CD14-positive monocyte (primary cell): ENCODE results near the gene MICB. TPM values are rescaled to one million over a fixed set of nuclear protein-coding genes. Genes with fewer than 3 reads are reported as not detected.

Source experiments
- DNase-seq, 3 donors: peaks; one replicate each; pipeline ENCODE4 v3.0.0-alpha.2; 2011 to 2022
- H2AFZ ChIP-seq: 2 replicates; pipeline ENCODE4 v1.6.0; 2012; ENCODE audit warnings: mild to moderate bottlenecking, low read depth, low read length, inconsistent platforms; ENCODE audit not compliant: insufficient read depth, poor library complexity, severe bottlenecking
- H3K27ac ChIP-seq, 2 donors: 1 replicate in 1 of 2; 2 replicates in 1 of 2; pipeline ENCODE4 v1.5.1; 2012 to 2013; ENCODE audit warnings: low read length in 2 of 2, control low read depth in 1 of 2, inconsistent platforms in 1 of 2, low read depth in 1 of 2, mild to moderate bottlenecking in 1 of 2
- H3K27me3 ChIP-seq, 2 donors: one replicate each; pipeline versions ENCODE4 v1.6.0 to v1.6.1; 2011 to 2013; ENCODE audit warnings: low read length in 2 of 2; ENCODE audit not compliant: control insufficient read depth in 2 of 2, insufficient read depth in 2 of 2
- H3K36me3 ChIP-seq, 2 donors: replicated peaks in 1 of 2; 1 replicate in 1 of 2; 2 replicates in 1 of 2; pipeline versions ENCODE4 v1.5.1 to v1.6.1; 2012 to 2013; ENCODE audit warnings: low read length in 2 of 2, control low read depth in 1 of 2, inconsistent platforms in 1 of 2, mild to moderate bottlenecking in 1 of 2; ENCODE audit not compliant: insufficient read depth in 2 of 2, control insufficient read depth in 1 of 2
- H3K4me1 ChIP-seq, 2 donors: 1 replicate in 1 of 2; 2 replicates in 1 of 2; pipeline versions ENCODE4 v1.5.1 to v1.6.1; 2012 to 2013; ENCODE audit warnings: low read length in 2 of 2, control low read depth in 1 of 2, inconsistent platforms in 1 of 2, mild to moderate bottlenecking in 1 of 2, moderate library complexity in 1 of 2; ENCODE audit not compliant: insufficient read depth in 2 of 2, control insufficient read depth in 1 of 2
- H3K4me2 ChIP-seq: replicated peaks from 2 replicates; pipeline ENCODE3; 2012; ENCODE audit warnings: low read length, moderate library complexity, mild to moderate bottlenecking; ENCODE audit not compliant: poor library complexity, severe bottlenecking; ENCODE audit errors: extremely low read depth
- H3K4me3 ChIP-seq, 3 experiments: fragments of 200-600 bp in 1 of 3; sonication (generic) in 1 of 3; replicated peaks in 1 of 3; 1 replicate in 2 of 3; 2 replicates in 1 of 3; pipeline ENCODE4 v1.5.1; 2011 to 2013; ENCODE audit warnings: low read length in 3 of 3, mild to moderate bottlenecking in 3 of 3, control low read depth in 2 of 3, low read depth in 2 of 3, inconsistent platforms in 1 of 3, moderate library complexity in 1 of 3
- H3K79me2 ChIP-seq: 2 replicates; pipeline ENCODE4 v1.6.0; 2012; ENCODE audit warnings: mild to moderate bottlenecking, control low read depth, inconsistent platforms, low read length, moderate library complexity; ENCODE audit not compliant: insufficient read depth
- H3K9ac ChIP-seq: 2 replicates; pipeline ENCODE4 v1.6.0; 2017; ENCODE audit warnings: low read length, mild to moderate bottlenecking; ENCODE audit not compliant: insufficient read depth, poor library complexity, severe bottlenecking
- H3K9me3 ChIP-seq, 2 donors: replicated peaks in 1 of 2; 1 replicate in 1 of 2; 2 replicates in 1 of 2; pipeline versions ENCODE4 v1.5.1 to v1.6.1; 2012 to 2013; ENCODE audit warnings: low read length in 2 of 2, control low read depth in 1 of 2; ENCODE audit not compliant: control insufficient read depth in 1 of 2, insufficient read depth in 1 of 2
- H4K20me1 ChIP-seq: 2 replicates; pipeline ENCODE4 v1.6.0; 2012; ENCODE audit warnings: mild to moderate bottlenecking, low read length, control low read depth, moderate library complexity; ENCODE audit not compliant: insufficient read depth
- H3K27ac Mint-ChIP-seq, 7 donors: one replicate each; pipeline ENCODE4 v1.8.0; 2020; ENCODE audit warnings: mild to moderate bottlenecking in 7 of 7, mixed read lengths in 7 of 7, moderate library complexity in 6 of 7, inconsistent platforms in 2 of 7
- H3K27me3 Mint-ChIP-seq, 3 donors: one replicate each; pipeline ENCODE4 v1.8.0; 2021 to 2022; ENCODE audit warnings: low read depth in 3 of 3, mild to moderate bottlenecking in 3 of 3, mixed read lengths in 3 of 3, moderate library complexity in 3 of 3, inconsistent platforms in 1 of 3
- H3K36me3 Mint-ChIP-seq, 2 donors: one replicate each; pipeline ENCODE4 v1.8.0; 2020; ENCODE audit warnings: mixed read lengths in 2 of 2, inconsistent platforms in 1 of 2, mild to moderate bottlenecking in 1 of 2
- H3K4me1 Mint-ChIP-seq: one replicate; pipeline ENCODE4 v1.8.0; 2020; ENCODE audit warnings: mild to moderate bottlenecking, mixed read lengths
- H3K4me3 Mint-ChIP-seq, 2 donors: one replicate each; pipeline ENCODE4 v1.8.0; 2020; ENCODE audit warnings: mild to moderate bottlenecking in 2 of 2, mixed read lengths in 2 of 2, moderate library complexity in 1 of 2
- H3K9me3 Mint-ChIP-seq, 7 donors: one replicate each; pipeline ENCODE4 v1.8.0; 2020 to 2022; ENCODE audit warnings: mixed read lengths in 7 of 7, mild to moderate bottlenecking in 6 of 7, moderate library complexity in 6 of 7, inconsistent platforms in 2 of 7
- WGBS: methylation state at CpG from one replicate; pipeline ENCODE4 v1.1.5; 2013; ENCODE audit warnings: missing lambda C conversion rate; ENCODE audit not compliant: insufficient coverage; 5-methylcytosine and 5-hydroxymethylcytosine counted together
- intact Hi-C, 2 donors: fragments of 100-400 bp; cut with micrococcal nuclease; formaldehyde crosslinking; loops; one replicate each; pipeline versions ENCODE4 v1.15.0 to v1.15.1; 2023
- polyA plus RNA-seq, 3 donors: library from polyadenylated mRNA; depleted of rRNA in 1 of 3; unstranded in 2 of 3; stranded (reverse) in 1 of 3; fragments of 300-500 nt in 2 of 3; fragments of >200 nt in 1 of 3; fragmentation: Illumina TruSeq in 2 of 3; gene quantifications; 1 replicate in 2 of 3; 2 replicates in 1 of 3; pipeline ENCODE4 v1.2.3, GENCODE V29; 2012 to 2021
- TF ChIP-seq, protein P1 (sequence below): fragments of 200-600 bp; IDR thresholded peaks from one replicate; pipeline ENCODE4 v1.8.0; 2022; ENCODE audit warnings: antibody characterized with exemption, mild to moderate bottlenecking

MICB gene
- polyA plus RNA-seq, 3 donors = 8.1 to 34.8 (median 11.4) TPM

DNA sequence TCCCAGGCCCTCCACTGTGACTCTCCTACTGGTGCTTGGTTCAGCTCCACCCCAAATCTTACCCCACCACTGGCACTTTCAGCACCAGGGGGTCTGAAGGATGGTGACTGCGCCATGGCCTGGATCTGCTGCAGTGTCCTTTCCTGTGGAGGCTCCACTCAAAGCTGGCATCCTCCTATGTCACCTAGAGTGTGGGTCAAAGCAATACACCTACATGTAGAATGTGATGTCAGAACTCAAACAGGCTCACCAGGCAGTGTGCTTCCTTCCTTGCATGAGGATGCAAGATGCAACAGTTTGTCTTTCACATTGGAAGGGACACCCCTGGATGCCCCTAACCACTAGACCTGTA is 32.8 kb upstream of the MICB start:
- H3K27me3 ChIP-seq = no peaks in the 10 kb centered on the region
- H2AFZ ChIP-seq = no peak overlapping the region
- peaks cover 36 to 43% of the 10 kb centered on the region in 2 donors for H3K36me3 Mint-ChIP-seq
- peak overlapping the region; percentile 24 for H3K9ac ChIP-seq
- H3K4me1 Mint-ChIP-seq = peaks cover 74% of the 10 kb centered on the region
- peaks cover 8 to 35% of the 10 kb centered on the region in 2 donors for H3K36me3 ChIP-seq
- H3K79me2 ChIP-seq = peaks cover 70% of the 10 kb centered on the region
- no peak for DNase-seq
- peak overlapping the region; percentile 85 for H3K4me2 ChIP-seq
- no CpG with 5 or more reads among the region's 1 CpG for WGBS
- TF ChIP-seq, protein P1, sequence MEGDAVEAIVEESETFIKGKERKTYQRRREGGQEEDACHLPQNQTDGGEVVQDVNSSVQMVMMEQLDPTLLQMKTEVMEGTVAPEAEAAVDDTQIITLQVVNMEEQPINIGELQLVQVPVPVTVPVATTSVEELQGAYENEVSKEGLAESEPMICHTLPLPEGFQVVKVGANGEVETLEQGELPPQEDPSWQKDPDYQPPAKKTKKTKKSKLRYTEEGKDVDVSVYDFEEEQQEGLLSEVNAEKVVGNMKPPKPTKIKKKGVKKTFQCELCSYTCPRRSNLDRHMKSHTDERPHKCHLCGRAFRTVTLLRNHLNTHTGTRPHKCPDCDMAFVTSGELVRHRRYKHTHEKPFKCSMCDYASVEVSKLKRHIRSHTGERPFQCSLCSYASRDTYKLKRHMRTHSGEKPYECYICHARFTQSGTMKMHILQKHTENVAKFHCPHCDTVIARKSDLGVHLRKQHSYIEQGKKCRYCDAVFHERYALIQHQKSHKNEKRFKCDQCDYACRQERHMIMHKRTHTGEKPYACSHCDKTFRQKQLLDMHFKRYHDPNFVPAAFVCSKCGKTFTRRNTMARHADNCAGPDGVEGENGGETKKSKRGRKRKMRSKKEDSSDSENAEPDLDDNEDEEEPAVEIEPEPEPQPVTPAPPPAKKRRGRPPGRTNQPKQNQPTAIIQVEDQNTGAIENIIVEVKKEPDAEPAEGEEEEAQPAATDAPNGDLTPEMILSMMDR = no peak
- peaks cover 0 to 3% (median 0%) of the 10 kb centered on the region in 3 donors for H3K27me3 Mint-ChIP-seq
- H3K9me3 Mint-ChIP-seq = peaks cover 0 to 3% (median 1%) of the 10 kb centered on the region in 7 donors
- H4K20me1 ChIP-seq = peaks cover 67% of the 10 kb centered on the region
- peaks cover 38 to 62% of the 10 kb centered on the region in 2 donors for H3K4me1 ChIP-seq
- peak overlapping the region; percentile 10 to 45 for H3K27ac ChIP-seq
- peak overlapping the region in 2 of 3 experiments; percentile 31 to 87 for H3K4me3 ChIP-seq
- intact Hi-C loops = no loop called here
- H3K4me3 Mint-ChIP-seq = peak overlapping the region; percentile 97
- peak overlapping the region in 4 of 7 donors; percentile 13 to 97 (median 58) for H3K27ac Mint-ChIP-seq
- no peaks in the 10 kb centered on the region for H3K9me3 ChIP-seq

DNA sequence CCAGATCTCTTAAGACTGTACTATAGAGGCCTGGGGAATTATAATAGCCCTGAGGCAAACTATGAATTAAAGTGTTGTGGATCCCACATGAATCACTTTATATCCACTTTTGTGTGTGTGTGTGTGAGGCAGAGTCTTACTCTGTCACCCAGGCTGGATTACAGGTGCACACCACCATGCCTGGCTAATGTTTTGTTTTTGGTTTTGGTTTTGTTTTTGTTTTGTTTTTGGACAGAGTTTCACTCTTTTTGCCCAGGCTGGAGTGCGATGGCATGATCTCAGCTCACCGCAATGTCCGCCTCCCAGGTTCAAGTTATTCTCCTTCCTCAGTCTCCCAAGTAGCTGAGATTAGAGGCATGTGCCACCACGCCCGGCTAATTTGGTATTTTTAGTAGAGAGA is 32.2 kb upstream of the MICB start:
- Mint-ChIP-seq H3K27ac (peak overlapping the region in 5 of 7 donors; percentile 35 to 54 (median 44)), H3K27me3 (peaks cover 0 to 3% (median 0%) of the 10 kb centered on the region in 3 donors), H3K9me3 (peaks cover 0 to 3% (median 1%) of the 10 kb centered on the region in 7 donors), H3K36me3 (peaks cover 39 to 47% of the 10 kb centered on the region in 2 donors), H3K4me3 (peak overlapping the region in 1 of 2 donors; percentile 97), H3K4me1 (peaks cover 80% of the 10 kb centered on the region)
- peaks cover 73% of the 10 kb centered on the region for H4K20me1 ChIP-seq
- DNase-seq = no peak
- peak overlapping the region in 1 of 2 donors; percentile 45 for H3K27ac ChIP-seq
- TF ChIP-seq, protein P1 = no peak
- peak overlapping the region; percentile 24 for H3K9ac ChIP-seq
- H3K27me3 ChIP-seq = no peaks in the 10 kb centered on the region
- H3K4me3 ChIP-seq = peak overlapping the region in 1 of 3 experiments; percentile 87
- H2AFZ ChIP-seq = no peak overlapping the region
- H3K4me1 ChIP-seq = peaks cover 38 to 62% of the 10 kb centered on the region in 2 donors
- H3K79me2 ChIP-seq = peaks cover 70% of the 10 kb centered on the region
- WGBS = no CpG with 5 or more reads among the region's 5 CpGs
- no peaks in the 10 kb centered on the region for H3K9me3 ChIP-seq
- intact Hi-C loops = no loop called here
- peak overlapping the region; percentile 85 for H3K4me2 ChIP-seq
- H3K36me3 ChIP-seq = peaks cover 8 to 35% of the 10 kb centered on the region in 2 donors
